Epithelial cell of prostate (primary cell): ENCODE measurements around the gene EDEM3.

Source experiments
- DNase-seq: peaks from one replicate; pipeline ENCODE4 v3.0.0-alpha.2; 2011; ENCODE audit warnings: low read depth, low spot score
- H3K27ac ChIP-seq: fragments of 450-650 bp; 2 replicates; pipeline ENCODE4 v1.5.1; 2017; ENCODE audit warnings: mild to moderate bottlenecking

The EDEM3 gene

GRCh38 chr1:184646178-184646701, 108.4 kb downstream of the EDEM3 start:
- H3K27ac ChIP-seq, result no peak overlapping the region
- no peak for DNase-seq

GRCh38 chr1:184644771-184645170, 109.9 kb downstream of the EDEM3 start:
- H3K27ac ChIP-seq, result no peak overlapping the region

GRCh38 chr1:184643661-184644060, 111.0 kb downstream of the EDEM3 start:
- DNase-seq, result no peak
- H3K27ac ChIP-seq, result no peak overlapping the region

More at GRCh38 chr1:184644771-184645170, 109.9 kb downstream of the EDEM3 start:
- DNase-seq, result no peak

- no peak for DNase-seq
- no peak overlapping the region for H3K27ac ChIP-seq
Observed at GRCh38 chr1:184641894-184642293, 112.8 kb downstream of the EDEM3 start.

GRCh38 chr1:184640505-184640904, 114.2 kb downstream of the EDEM3 start:
- H3K27ac ChIP-seq, result no peak overlapping the region
- no peak for DNase-seq
